Neural progenitor cell (in vitro differentiated cells): ENCODE results near the gene TTLL8. TPM values are rescaled to one million over a fixed set of nuclear protein-coding genes. Genes with fewer than 3 reads are reported as not detected.

ENCODE experiments used
- DNase-seq: peaks from one replicate; pipeline ENCODE4 v3.0.0-alpha.2; 2016; ENCODE audit warnings: low spot score
- H2AFZ ChIP-seq: fragments of 200-600 bp; sonication (generic); replicated peaks from 2 replicates; pipeline ENCODE4 v1.6.1; 2016; ENCODE audit warnings: antibody characterized with exemption
- H3F3A ChIP-seq: fragments of 200-600 bp; sonication (generic); 2 replicates; pipeline ENCODE4 v1.6.1; 2016; ENCODE audit warnings: antibody characterized with exemption, low read depth
- H3K27ac ChIP-seq: fragments of 200-600 bp; sonication (generic); 2 replicates; pipeline ENCODE4 v1.5.1; 2016; ENCODE audit warnings: mild to moderate bottlenecking
- H3K27me3 ChIP-seq: fragments of 200-600 bp; sonication (generic); 2 replicates; pipeline ENCODE4 v1.6.1; 2016; ENCODE audit warnings: mild to moderate bottlenecking, moderate library complexity
- H3K36me3 ChIP-seq: fragments of 200-600 bp; sonication (generic); 2 replicates; pipeline ENCODE4 v1.5.1; 2016
- H3K4me1 ChIP-seq: fragments of 200-600 bp; sonication (generic); 2 replicates; pipeline ENCODE4 v1.6.1; 2016; ENCODE audit warnings: mixed run types
- H3K4me2 ChIP-seq: fragments of 200-600 bp; sonication (generic); 2 replicates; pipeline ENCODE4 v1.6.1; 2016
- H3K4me3 ChIP-seq: fragments of 200-600 bp; sonication (generic); 2 replicates; pipeline ENCODE4 v1.5.1; 2016
- H3K79me2 ChIP-seq: fragments of 200-600 bp; sonication (generic); 2 replicates; pipeline ENCODE4 v1.6.1; 2016; ENCODE audit warnings: low read depth
- H3K9ac ChIP-seq: fragments of 200-600 bp; sonication (generic); 2 replicates; pipeline ENCODE4 v1.6.1; 2016
- H3K9me3 ChIP-seq: fragments of 200-600 bp; sonication (generic); 2 replicates; pipeline ENCODE4 v1.5.1; 2016; ENCODE audit warnings: low read depth
- H4K20me1 ChIP-seq: fragments of 200-600 bp; sonication (generic); 2 replicates; pipeline ENCODE4 v1.6.1; 2016; ENCODE audit warnings: low read depth
- H3K27ac Mint-ChIP-seq: 3 replicates; pipeline ENCODE4 v1.8.0; 2021; ENCODE audit warnings: mixed read lengths
- H3K27me3 Mint-ChIP-seq: 2 replicates; pipeline ENCODE4 v1.8.0; 2022; ENCODE audit warnings: low read depth, mild to moderate bottlenecking, inconsistent platforms, moderate library complexity, mixed read lengths; ENCODE audit not compliant: insufficient read depth
- H3K36me3 Mint-ChIP-seq: 3 replicates; pipeline ENCODE4 v1.8.0; 2021; ENCODE audit warnings: mixed read lengths
- H3K4me1 Mint-ChIP-seq: 3 replicates; pipeline ENCODE4 v1.8.0; 2021; ENCODE audit warnings: mixed read lengths
- H3K4me3 Mint-ChIP-seq: 3 replicates; pipeline ENCODE4 v1.8.0; 2021; ENCODE audit warnings: mild to moderate bottlenecking, moderate library complexity, mixed read lengths
- H3K9me3 Mint-ChIP-seq: 3 replicates; pipeline ENCODE4 v1.8.0; 2020; ENCODE audit warnings: mixed read lengths
- EZH2 ChIP-seq: fragments of 200-600 bp; sonication (generic); IDR thresholded peaks from 2 replicates; pipeline ENCODE4 v1.6.1; 2017; ENCODE audit warnings: antibody characterized with exemption, mild to moderate bottlenecking, moderate library complexity
- EZH2phosphoT487 ChIP-seq: fragments of 200-600 bp; sonication (generic); IDR thresholded peaks from 2 replicates; pipeline ENCODE4 v1.6.1; 2017; ENCODE audit warnings: antibody characterized with exemption
- total RNA-seq: library from RNA; depleted of rRNA; stranded (reverse); fragments of >200 nt; gene quantifications from 2 replicates; pipeline ENCODE4 v1.2.3, GENCODE V29; 2015; ENCODE audit warnings: low replicate concordance
- TF ChIP-seq, protein P1 (sequence below): fragments of 200-600 bp; sonication (generic); IDR thresholded peaks from 2 replicates; pipeline ENCODE4 v1.5.1; 2017; ENCODE audit warnings: antibody characterized with exemption, mild to moderate bottlenecking

The TTLL8 gene
- total RNA-seq, 1 donor from 2014 or later: not detected

DNA sequence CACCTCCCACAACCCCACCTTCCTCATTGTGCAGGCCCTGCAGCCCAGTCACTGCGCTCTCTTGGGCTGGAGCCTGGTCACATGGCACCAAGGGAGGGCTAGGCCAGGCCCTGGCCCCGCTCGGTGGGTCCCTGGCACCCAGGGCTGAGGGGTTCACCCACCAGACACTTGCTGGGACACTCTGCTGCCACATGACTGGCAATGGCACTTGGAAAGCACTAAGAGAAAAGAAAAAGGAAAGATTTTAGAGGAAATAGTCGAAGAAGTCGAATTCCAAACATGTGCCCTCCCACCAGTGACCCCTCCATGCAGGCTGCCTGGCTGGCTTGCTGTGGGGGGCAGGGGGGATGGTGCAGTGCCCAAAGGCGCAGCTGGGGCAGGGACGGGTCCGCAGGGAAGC lies 12.3 kb upstream of the TTLL8 start:
- Histone ChIP-seq H2AFZ (no peak overlapping the region), H3K4me3 (no peak overlapping the region), H3K79me2 (no peaks in the 10 kb centered on the region), H3K27ac (no peak overlapping the region), H3K36me3 (no peaks in the 10 kb centered on the region), H3K4me1 (no peaks in the 10 kb centered on the region), H3K9ac (peak overlapping the region; percentile 37), H3K9me3 (no peaks in the 10 kb centered on the region), H3K4me2 (no peak overlapping the region), H3F3A (no peaks in the 10 kb centered on the region), H4K20me1 (no peaks in the 10 kb centered on the region), H3K27me3 (no peaks in the 10 kb centered on the region)
- no peak overlapping the region for H3K27ac Mint-ChIP-seq
- no peak for DNase-seq
- TF ChIP-seq, protein P1, sequence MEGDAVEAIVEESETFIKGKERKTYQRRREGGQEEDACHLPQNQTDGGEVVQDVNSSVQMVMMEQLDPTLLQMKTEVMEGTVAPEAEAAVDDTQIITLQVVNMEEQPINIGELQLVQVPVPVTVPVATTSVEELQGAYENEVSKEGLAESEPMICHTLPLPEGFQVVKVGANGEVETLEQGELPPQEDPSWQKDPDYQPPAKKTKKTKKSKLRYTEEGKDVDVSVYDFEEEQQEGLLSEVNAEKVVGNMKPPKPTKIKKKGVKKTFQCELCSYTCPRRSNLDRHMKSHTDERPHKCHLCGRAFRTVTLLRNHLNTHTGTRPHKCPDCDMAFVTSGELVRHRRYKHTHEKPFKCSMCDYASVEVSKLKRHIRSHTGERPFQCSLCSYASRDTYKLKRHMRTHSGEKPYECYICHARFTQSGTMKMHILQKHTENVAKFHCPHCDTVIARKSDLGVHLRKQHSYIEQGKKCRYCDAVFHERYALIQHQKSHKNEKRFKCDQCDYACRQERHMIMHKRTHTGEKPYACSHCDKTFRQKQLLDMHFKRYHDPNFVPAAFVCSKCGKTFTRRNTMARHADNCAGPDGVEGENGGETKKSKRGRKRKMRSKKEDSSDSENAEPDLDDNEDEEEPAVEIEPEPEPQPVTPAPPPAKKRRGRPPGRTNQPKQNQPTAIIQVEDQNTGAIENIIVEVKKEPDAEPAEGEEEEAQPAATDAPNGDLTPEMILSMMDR: no peak
- no peaks in the 10 kb centered on the region for H3K9me3 Mint-ChIP-seq
- H3K27me3 Mint-ChIP-seq: peaks cover 9% of the 10 kb centered on the region
- H3K4me1 Mint-ChIP-seq: peaks cover 6% of the 10 kb centered on the region
- H3K36me3 Mint-ChIP-seq: no peaks in the 10 kb centered on the region
- no peak overlapping the region for H3K4me3 Mint-ChIP-seq

GRCh38 chr22:50068096-50068495 lies 10.0 kb upstream of the TTLL8 start:
- no peak for DNase-seq
- Histone ChIP-seq H3K27ac (no peak overlapping the region), H4K20me1 (no peaks in the 10 kb centered on the region), H3F3A (no peaks in the 10 kb centered on the region), H2AFZ (no peak overlapping the region), H3K9ac (no peak overlapping the region), H3K27me3 (no peaks in the 10 kb centered on the region), H3K9me3 (no peaks in the 10 kb centered on the region), H3K79me2 (no peaks in the 10 kb centered on the region), H3K4me2 (no peak overlapping the region), H3K4me3 (no peak overlapping the region), H3K36me3 (no peaks in the 10 kb centered on the region), H3K4me1 (no peaks in the 10 kb centered on the region)
- Mint-ChIP-seq H3K27me3 (peaks cover 9% of the 10 kb centered on the region), H3K27ac (no peak overlapping the region), H3K4me3 (no peak overlapping the region), H3K9me3 (no peaks in the 10 kb centered on the region), H3K4me1 (peaks cover 6% of the 10 kb centered on the region), H3K36me3 (no peaks in the 10 kb centered on the region)
- TF ChIP-seq EZH2phosphoT487: no peak
- TF ChIP-seq EZH2: no peak
- TF ChIP-seq, protein P1: no peak

- H3K36me3 Mint-ChIP-seq: no peaks in the 10 kb centered on the region
- H3K9me3 Mint-ChIP-seq: no peaks in the 10 kb centered on the region
Measured at GRCh38 chr22:50067244-50067643, 9.1 kb upstream of the TTLL8 start.

More at GRCh38 chr22:50067244-50067643, 9.1 kb upstream of the TTLL8 start:
- Histone ChIP-seq H2AFZ (no peak overlapping the region), H3K27ac (no peak overlapping the region), H3K9ac (no peak overlapping the region), H3K4me2 (no peak overlapping the region), H4K20me1 (no peaks in the 10 kb centered on the region), H3K9me3 (no peaks in the 10 kb centered on the region), H3K79me2 (no peaks in the 10 kb centered on the region), H3K27me3 (no peaks in the 10 kb centered on the region), H3K36me3 (no peaks in the 10 kb centered on the region), H3K4me1 (no peaks in the 10 kb centered on the region), H3K4me3 (no peak overlapping the region), H3F3A (no peaks in the 10 kb centered on the region)
- no peak for DNase-seq
- no peak overlapping the region for H3K27ac Mint-ChIP-seq
- H3K4me1 Mint-ChIP-seq: peaks cover 6% of the 10 kb centered on the region
- H3K4me3 Mint-ChIP-seq: no peak overlapping the region
- peaks cover 9% of the 10 kb centered on the region for H3K27me3 Mint-ChIP-seq
- TF ChIP-seq EZH2phosphoT487 (no peak), EZH2 (no peak)
- TF ChIP-seq, protein P1: no peak
